A673 (cell line): Measurements from ENCODE around the gene GBX2.

Source experiments
- CTCF ChIP-seq: fragments of 300-800, 200-600 bp; sonication (generic); conservative IDR thresholded peaks from 2 replicates; pipeline ENCODE4 v1.5.1; 2017; ENCODE audit warnings: low read depth, mild to moderate bottlenecking, antibody characterized with exemption, low read length, moderate library complexity, mixed read lengths
- EZH2 ChIP-seq: fragments of 200-600 bp; sonication (generic); IDR thresholded peaks from 2 replicates; pipeline ENCODE4 v1.6.1; 2017; ENCODE audit warnings: borderline replicate concordance, low read depth, mild to moderate bottlenecking, mixed read lengths, antibody characterized with exemption, low read length; ENCODE audit not compliant: poor library complexity, severe bottlenecking

GRCh38 chr2:236208019-236208926, 40.1 kb upstream of the GBX2 start:
- no peak for TF ChIP-seq CTCF
- TF ChIP-seq EZH2, result no peak
